GM12874 (cell line): ENCODE results near the gene RING1.

Experiments
- CTCF ChIP-seq: IDR thresholded peaks from 2 replicates; pipeline ENCODE4 v1.5.1; 2011; ENCODE audit warnings: low read depth, mild to moderate bottlenecking, control low read depth, low read length, moderate library complexity; ENCODE audit not compliant: insufficient read depth

Gene RING1

GRCh38 chr6:33169291-33170175 lies 38.8 kb upstream of the RING1 start:
- TF ChIP-seq CTCF = no peak

- TF ChIP-seq CTCF = no peak
Observed at GRCh38 chr6:33170176-33171015, 37.9 kb upstream of the RING1 start.

- TF ChIP-seq CTCF = no peak
Observed at GRCh38 chr6:33171016-33171879, 37.1 kb upstream of the RING1 start.

GRCh38 chr6:33171880-33172687 lies 36.2 kb upstream of the RING1 start:
- TF ChIP-seq CTCF = no peak

GRCh38 chr6:33172688-33173534 lies 35.4 kb upstream of the RING1 start:
- peak; percentile 76 for TF ChIP-seq CTCF

GRCh38 chr6:33173535-33174180 lies 34.6 kb upstream of the RING1 start:
- no peak for TF ChIP-seq CTCF
